ENCODE measurements around the gene LPGAT1. TPM values are rescaled to one million over a fixed set of nuclear protein-coding genes. Genes with fewer than 3 reads are reported as not detected.

LPGAT1 gene
- total and polyA plus RNA-seq, 2 experiments from 2014 or later, result 36.4 to 92.1 TPM

GRCh38 chr1:211708926-211709325 lies 121.6 kb downstream of the LPGAT1 start:
- H3K36me3 ChIP-seq (replicated peaks; ENCODE audit: insufficient read depth, low read depth), result no peaks in the 10 kb centered on the region
- H3K4me1 ChIP-seq (ENCODE audit: insufficient read depth), result peaks cover 6% of the 10 kb centered on the region
- H3K79me2 ChIP-seq, result no peaks in the 10 kb centered on the region
- no peaks in the 10 kb centered on the region for H3K9me2 ChIP-seq (replicated peaks; ENCODE audit: insufficient read depth)
- no peak overlapping the region for H2AFZ ChIP-seq
- H3K27ac ChIP-seq, result no peak overlapping the region
- no peaks in the 10 kb centered on the region for H3K9me3 ChIP-seq (ENCODE audit: low read depth)
- no peaks in the 10 kb centered on the region for H3K27me3 ChIP-seq
- no peaks in the 10 kb centered on the region for H4K20me1 ChIP-seq (ENCODE audit: insufficient read depth, poor library complexity, severe bottlenecking)
- TF ChIP-seq EZH2phosphoT487 (IDR thresholded peaks at IDR 0.05; ENCODE audit: low read depth, severe bottlenecking, unreplicated experiment) (no peak), CTCF (IDR thresholded peaks at IDR 0.05; ENCODE audit: poor library complexity) (no peak), EZH2 (IDR thresholded peaks at IDR 0.05; ENCODE audit: borderline replicate concordance) (no peak)
- 91% methylated on average over 4 of the region's 4 CpGs for WGBS (ENCODE audit: low lambda C conversion rate, missing lambda C conversion rate)
- no peak overlapping the region for H3K4me3 ChIP-seq
- no peak overlapping the region for H3K4me2 ChIP-seq
- DNase-seq (ENCODE audit: low spot score), result no peak

- H3K36me3 ChIP-seq (replicated peaks; ENCODE audit: insufficient read depth, low read depth), result no peaks in the 10 kb centered on the region
- no peak overlapping the region for H3K4me2 ChIP-seq
- H3K9me2 ChIP-seq (replicated peaks; ENCODE audit: insufficient read depth), result no peaks in the 10 kb centered on the region
- WGBS (ENCODE audit: low lambda C conversion rate, missing lambda C conversion rate), result 94% methylated on average over 6 of the region's 6 CpGs
- no peaks in the 10 kb centered on the region for H4K20me1 ChIP-seq (ENCODE audit: insufficient read depth, poor library complexity, severe bottlenecking)
- peaks cover 6% of the 10 kb centered on the region for H3K4me1 ChIP-seq (ENCODE audit: insufficient read depth)
- no peak for TF ChIP-seq CTCF (IDR thresholded peaks at IDR 0.05; ENCODE audit: poor library complexity)
- TF ChIP-seq EZH2phosphoT487 (IDR thresholded peaks at IDR 0.05; ENCODE audit: low read depth, severe bottlenecking, unreplicated experiment), result no peak
- TF ChIP-seq EZH2 (IDR thresholded peaks at IDR 0.05; ENCODE audit: borderline replicate concordance), result no peak
- no peaks in the 10 kb centered on the region for H3K79me2 ChIP-seq
- H3K9me3 ChIP-seq (ENCODE audit: low read depth), result no peaks in the 10 kb centered on the region
- H3K27me3 ChIP-seq, result no peaks in the 10 kb centered on the region
- no peak overlapping the region for H3K4me3 ChIP-seq
- no peak overlapping the region for H2AFZ ChIP-seq
- no peak overlapping the region for H3K27ac ChIP-seq
- DNase-seq (ENCODE audit: low spot score), result no peak
Observed at GRCh38 chr1:211708006-211708405, 122.6 kb downstream of the LPGAT1 start.

- H3K4me3 ChIP-seq, result no peak overlapping the region
- no peak overlapping the region for H3K4me2 ChIP-seq
- H4K20me1 ChIP-seq (ENCODE audit: insufficient read depth, poor library complexity, severe bottlenecking), result no peaks in the 10 kb centered on the region
- no peaks in the 10 kb centered on the region for H3K9me3 ChIP-seq (ENCODE audit: low read depth)
- no peak overlapping the region for H3K27ac ChIP-seq
- no peaks in the 10 kb centered on the region for H3K27me3 ChIP-seq
- peaks cover 6% of the 10 kb centered on the region for H3K4me1 ChIP-seq (ENCODE audit: insufficient read depth)
- H3K9me2 ChIP-seq (replicated peaks; ENCODE audit: insufficient read depth), result no peaks in the 10 kb centered on the region
- no peaks in the 10 kb centered on the region for H3K36me3 ChIP-seq (replicated peaks; ENCODE audit: insufficient read depth, low read depth)
- no peak for TF ChIP-seq CTCF (IDR thresholded peaks at IDR 0.05; ENCODE audit: poor library complexity)
- TF ChIP-seq EZH2phosphoT487 (IDR thresholded peaks at IDR 0.05; ENCODE audit: low read depth, severe bottlenecking, unreplicated experiment), result no peak
- no peak for TF ChIP-seq EZH2 (IDR thresholded peaks at IDR 0.05; ENCODE audit: borderline replicate concordance)
- no peak for DNase-seq (ENCODE audit: low spot score)
- WGBS (ENCODE audit: low lambda C conversion rate, missing lambda C conversion rate), result 57% methylated on average over 6 of the region's 6 CpGs
- H3K79me2 ChIP-seq, result no peaks in the 10 kb centered on the region
- no peak overlapping the region for H2AFZ ChIP-seq
Observed at GRCh38 chr1:211705467-211706091, 125.0 kb downstream of the LPGAT1 start.
